Activated CD4-positive, alpha-beta T cell treated with anti-CD3 and anti-CD28 coated beads, Interleukin-2, amount 10 ng/mL, durations not matched to agents 24 days and 14 days (primary cell): ENCODE results near the gene FPGS. TPM values are rescaled to one million over a fixed set of nuclear protein-coding genes. Genes with fewer than 3 reads are reported as not detected.

ENCODE experiments used
- total RNA-seq: library from RNA; stranded (reverse); gene quantifications from 2 replicates; pipeline ENCODE4 v1.2.3, GENCODE V29; 2022

Gene FPGS
- total RNA-seq, 1 donor from 2014 or later, result 126 TPM

Other genes starting within 250 kb of the FPGS start
- gene STXBP1, start 190.6 kb upstream of the FPGS start, total RNA-seq, result 26.5 and 31.1 TPM in 2 replicates
- gene CFAP157, start 95.9 kb upstream of the FPGS start, total RNA-seq, result not detected in 2 replicates
- 22.8 TPM in 2 replicates for gene PTRH1, start 87.2 kb upstream of the FPGS start, total RNA-seq
- gene TTC16, start 86.8 kb upstream of the FPGS start, total RNA-seq, result not detected in 2 replicates
- gene TOR2A, start 67.6 kb upstream of the FPGS start, total RNA-seq, result 20.4 and 21.4 TPM in 2 replicates
- gene SH2D3C, start 24.2 kb upstream of the FPGS start, total RNA-seq, result 22.2 and 23.3 TPM in 2 replicates
- gene CDK9, start 16.8 kb upstream of the FPGS start, total RNA-seq, result 79.1 and 96.4 TPM in 2 replicates
- gene ENG, start 51.8 kb downstream of the FPGS start, total RNA-seq, result 29.9 and 32.4 TPM in 2 replicates
- gene AK1, start 74.8 kb downstream of the FPGS start, total RNA-seq, result 18.0 and 19.9 TPM in 2 replicates
- 53.3 and 61.2 TPM in 2 replicates for gene ST6GALNAC6, start 96.7 kb downstream of the FPGS start, total RNA-seq
- 28.0 and 28.3 TPM in 2 replicates for gene ST6GALNAC4, start 114.2 kb downstream of the FPGS start, total RNA-seq
- 0.89 and 0.90 TPM in 2 replicates for gene PIP5KL1, start 127.9 kb downstream of the FPGS start, total RNA-seq
- gene DPM2, start 135.0 kb downstream of the FPGS start, total RNA-seq, result 62.7 and 65.1 TPM in 2 replicates
- gene EEIG1, start 178.1 kb downstream of the FPGS start, total RNA-seq, result 56.1 and 64.4 TPM in 2 replicates